GM12865 (cell line): ENCODE measurements around the gene SH3PXD2B.

Experiments used
- DNase-seq: peaks from one replicate; pipeline ENCODE4 v3.0.0; 2010; ENCODE audit warnings: low read depth
- H3K4me3 ChIP-seq: 2 replicates; pipeline ENCODE4 v1.5.1; 2011; ENCODE audit warnings: mild to moderate bottlenecking, low read depth, low read length, control low read depth
- TF ChIP-seq, protein P1 (sequence below): IDR thresholded peaks from 2 replicates; pipeline ENCODE4 v1.5.1; 2011; ENCODE audit warnings: low read length, control low read depth, low read depth, inconsistent platforms; ENCODE audit not compliant: insufficient read depth; ENCODE audit errors: missing control alignments

Gene SH3PXD2B

DNA sequence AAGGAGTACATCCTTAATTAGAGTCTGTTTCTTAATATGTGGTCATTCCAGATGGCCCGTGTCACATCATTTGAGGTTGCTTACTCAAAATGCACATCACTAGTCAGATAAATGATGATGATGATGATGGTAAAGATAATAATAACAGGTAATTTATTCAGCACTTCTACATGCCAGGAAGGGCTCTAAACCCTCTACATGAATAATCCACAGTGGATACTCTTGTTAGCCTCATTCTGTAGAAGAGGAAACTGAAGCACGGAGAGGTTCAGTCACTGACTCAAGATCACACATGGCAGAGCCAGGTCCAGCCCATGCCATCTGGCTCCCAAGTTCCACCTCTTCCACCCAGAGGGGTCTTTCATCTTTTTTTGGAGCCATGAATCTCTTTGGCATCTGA, 11.7 kb downstream of the SH3PXD2B start:
- TF ChIP-seq, protein P1, sequence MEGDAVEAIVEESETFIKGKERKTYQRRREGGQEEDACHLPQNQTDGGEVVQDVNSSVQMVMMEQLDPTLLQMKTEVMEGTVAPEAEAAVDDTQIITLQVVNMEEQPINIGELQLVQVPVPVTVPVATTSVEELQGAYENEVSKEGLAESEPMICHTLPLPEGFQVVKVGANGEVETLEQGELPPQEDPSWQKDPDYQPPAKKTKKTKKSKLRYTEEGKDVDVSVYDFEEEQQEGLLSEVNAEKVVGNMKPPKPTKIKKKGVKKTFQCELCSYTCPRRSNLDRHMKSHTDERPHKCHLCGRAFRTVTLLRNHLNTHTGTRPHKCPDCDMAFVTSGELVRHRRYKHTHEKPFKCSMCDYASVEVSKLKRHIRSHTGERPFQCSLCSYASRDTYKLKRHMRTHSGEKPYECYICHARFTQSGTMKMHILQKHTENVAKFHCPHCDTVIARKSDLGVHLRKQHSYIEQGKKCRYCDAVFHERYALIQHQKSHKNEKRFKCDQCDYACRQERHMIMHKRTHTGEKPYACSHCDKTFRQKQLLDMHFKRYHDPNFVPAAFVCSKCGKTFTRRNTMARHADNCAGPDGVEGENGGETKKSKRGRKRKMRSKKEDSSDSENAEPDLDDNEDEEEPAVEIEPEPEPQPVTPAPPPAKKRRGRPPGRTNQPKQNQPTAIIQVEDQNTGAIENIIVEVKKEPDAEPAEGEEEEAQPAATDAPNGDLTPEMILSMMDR = no peak
- no peak overlapping the region for H3K4me3 ChIP-seq
- no peak for DNase-seq

DNA sequence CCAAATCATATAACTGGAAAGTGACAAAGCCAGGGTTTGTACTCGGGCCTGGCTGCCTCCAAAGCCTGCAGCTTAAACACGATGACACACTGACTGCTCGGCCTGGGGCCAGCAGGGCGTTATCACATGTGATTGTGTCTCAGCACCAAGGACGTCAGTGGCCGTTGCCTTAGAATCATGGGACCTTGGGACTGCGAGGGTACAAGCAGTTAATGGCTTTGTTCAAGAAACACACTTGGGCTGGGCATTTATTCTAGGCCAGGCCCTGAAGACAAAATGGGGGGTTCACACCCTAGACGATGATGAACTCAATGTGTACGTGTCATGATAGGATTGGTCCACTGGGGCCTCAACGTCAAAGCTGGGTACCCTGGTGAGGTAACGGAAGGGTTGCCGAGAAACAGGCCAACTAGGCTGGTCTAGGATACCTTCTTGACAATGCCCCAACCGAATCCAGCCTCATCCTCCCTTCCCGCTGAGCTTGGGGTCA, 13.0 kb downstream of the SH3PXD2B start:
- no peak overlapping the region for H3K4me3 ChIP-seq
- no peak for DNase-seq
- TF ChIP-seq, protein P1 = no peak

DNA sequence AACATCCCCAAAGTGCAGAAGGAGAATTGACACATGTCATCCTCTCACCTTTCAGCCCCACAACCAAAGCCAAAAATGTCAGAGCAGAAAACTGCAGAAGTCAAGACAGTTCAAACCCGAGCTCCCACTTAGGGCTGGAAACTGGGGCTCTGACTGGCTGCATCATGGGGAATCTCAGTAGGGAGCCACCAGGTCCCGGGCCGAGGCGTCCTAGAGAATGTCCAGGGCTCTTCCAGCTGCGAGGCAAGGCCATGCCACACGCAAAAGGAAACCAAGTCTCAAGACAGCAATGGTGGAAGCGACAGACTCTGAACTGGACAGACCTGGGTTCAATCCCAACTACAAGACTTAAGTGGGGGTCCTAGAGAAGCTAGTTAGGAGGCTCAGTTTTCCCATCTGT, 13.8 kb downstream of the SH3PXD2B start:
- H3K4me3 ChIP-seq = no peak overlapping the region
- TF ChIP-seq, protein P1 = no peak
- DNase-seq = no peak

DNA sequence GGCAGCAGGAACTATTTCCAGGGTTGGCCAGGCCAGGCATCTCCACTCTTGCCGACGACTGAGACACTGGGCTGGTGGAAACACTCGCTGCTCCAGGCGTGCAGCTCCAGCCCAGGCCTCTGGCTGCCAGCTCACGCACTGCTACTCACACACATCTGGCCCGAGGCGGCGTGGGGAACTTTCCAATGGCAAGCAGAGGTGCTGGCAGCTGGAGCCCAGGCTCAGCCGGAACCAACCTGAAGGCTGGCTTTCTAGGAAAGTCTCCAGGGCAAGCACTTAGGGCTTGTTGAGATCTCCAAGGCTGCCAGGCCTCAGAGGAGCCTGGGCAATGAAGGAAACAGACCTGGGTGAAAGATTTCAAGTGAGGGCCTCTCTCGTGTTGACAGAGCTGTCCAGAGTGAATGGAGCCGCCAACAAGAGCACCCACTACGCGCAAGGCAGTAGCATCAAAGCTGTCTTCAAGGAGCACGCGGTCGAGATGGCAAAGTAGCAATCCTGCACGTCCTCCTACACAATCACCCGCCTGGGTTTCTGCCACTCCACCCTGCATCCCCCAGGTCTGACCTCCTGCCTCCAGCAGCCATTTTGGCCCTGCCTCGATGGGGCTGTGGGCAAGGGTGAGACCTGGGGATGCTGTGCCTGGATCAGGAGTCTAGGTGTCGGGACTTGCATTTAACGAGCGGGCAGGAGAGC, 14.4 kb downstream of the SH3PXD2B start:
- DNase-seq = no peak
- H3K4me3 ChIP-seq = no peak overlapping the region
- TF ChIP-seq, protein P1 = no peak

DNA sequence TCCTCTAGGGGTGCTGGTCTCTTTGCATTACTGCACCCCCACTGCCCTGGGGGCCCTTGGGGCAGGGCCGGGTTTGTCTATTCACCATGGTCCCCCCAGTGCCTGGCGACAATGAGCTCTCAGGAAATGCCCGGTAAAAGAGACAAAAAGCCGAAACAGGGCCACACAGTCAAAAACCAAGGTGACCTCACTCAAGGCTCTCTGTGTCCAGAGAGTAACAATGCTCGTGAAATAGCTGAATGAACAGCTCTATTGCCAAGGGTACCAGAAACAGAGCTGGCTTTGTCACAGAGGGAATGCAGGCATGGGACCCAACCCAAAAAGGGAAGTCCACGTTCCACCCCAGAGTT, 16.0 kb downstream of the SH3PXD2B start:
- DNase-seq = no peak
- TF ChIP-seq, protein P1 = no peak
- H3K4me3 ChIP-seq = no peak overlapping the region

DNA sequence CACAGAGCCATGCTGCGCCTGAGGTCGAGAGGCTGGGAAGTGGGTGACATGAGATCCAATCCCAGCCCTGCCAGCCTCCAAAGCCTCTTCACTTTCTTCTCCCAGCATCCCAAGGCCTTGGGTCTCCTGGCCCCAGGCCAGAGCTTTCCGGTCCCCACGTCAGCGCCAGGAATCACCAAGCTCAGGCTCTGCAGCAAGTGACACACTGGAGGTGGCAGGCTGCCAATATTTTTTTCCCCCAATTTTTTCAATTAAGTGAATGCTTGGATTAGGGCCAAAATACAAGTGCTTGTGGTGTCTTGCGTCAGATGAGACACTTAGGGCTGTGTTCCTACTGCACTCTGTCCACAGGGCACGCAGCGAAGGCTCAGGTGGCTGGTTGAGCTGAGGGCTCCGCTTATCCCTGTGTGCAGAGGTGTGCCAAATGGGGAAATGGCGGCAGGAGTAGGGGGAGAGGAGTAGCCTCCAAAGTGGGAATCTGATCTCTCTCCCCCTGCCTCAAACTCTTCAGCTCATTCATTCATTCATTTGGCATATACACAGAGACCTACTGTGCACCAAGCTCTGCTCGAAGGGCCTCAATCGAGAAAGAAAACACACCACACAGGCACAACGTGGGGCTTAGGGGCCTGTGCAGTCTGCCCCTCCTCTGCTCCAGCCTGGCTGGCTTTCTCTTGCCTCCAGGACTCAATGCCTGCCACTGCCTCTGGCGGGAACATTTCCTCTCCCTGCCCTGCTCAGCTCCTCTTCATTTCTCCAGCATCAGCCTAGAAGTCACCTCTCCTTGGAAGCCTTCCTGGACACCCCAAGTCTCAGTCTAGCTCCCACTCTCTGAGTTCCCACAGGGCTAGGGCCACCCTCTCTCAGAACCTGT, 16.6 kb downstream of the SH3PXD2B start:
- no peak for DNase-seq
- H3K4me3 ChIP-seq = no peak overlapping the region
- TF ChIP-seq, protein P1 = no peak
